HL-60 (cell line): ENCODE results near the gene SSPN.

Experiments
- CTCF ChIP-seq: IDR thresholded peaks from one replicate; pipeline ENCODE4 v1.5.1; 2011; ENCODE audit warnings: low read length, control low read depth, inconsistent platforms; ENCODE audit not compliant: insufficient read depth
- REST ChIP-seq: IDR thresholded peaks from 2 replicates; pipeline ENCODE4 v1.6.1; 2012; ENCODE audit warnings: low read depth; ENCODE audit not compliant: insufficient replicate concordance
- SPI1 ChIP-seq: IDR thresholded peaks from 2 replicates; pipeline ENCODE4 v1.6.1; 2012; ENCODE audit warnings: low read depth, mild to moderate bottlenecking, borderline replicate concordance

GRCh38 chr12:26231470-26231869 is 36.1 kb downstream of the SSPN start:
- TF ChIP-seq CTCF (no peak), REST (no peak), SPI1 (no peak)
